Fibroblast of skin of abdomen (primary cell): ENCODE results near the gene IGFBP6.
"Not testable (repeated sequence)": the region's sequence is repeated elsewhere in the genome, so short reads cannot be mapped to it uniquely, and the experiment has no call there.

Experiments
- DNase-seq: peaks from one replicate; pipeline ENCODE4 v3.0.0-alpha.2; 2013

IGFBP6 gene

DNA sequence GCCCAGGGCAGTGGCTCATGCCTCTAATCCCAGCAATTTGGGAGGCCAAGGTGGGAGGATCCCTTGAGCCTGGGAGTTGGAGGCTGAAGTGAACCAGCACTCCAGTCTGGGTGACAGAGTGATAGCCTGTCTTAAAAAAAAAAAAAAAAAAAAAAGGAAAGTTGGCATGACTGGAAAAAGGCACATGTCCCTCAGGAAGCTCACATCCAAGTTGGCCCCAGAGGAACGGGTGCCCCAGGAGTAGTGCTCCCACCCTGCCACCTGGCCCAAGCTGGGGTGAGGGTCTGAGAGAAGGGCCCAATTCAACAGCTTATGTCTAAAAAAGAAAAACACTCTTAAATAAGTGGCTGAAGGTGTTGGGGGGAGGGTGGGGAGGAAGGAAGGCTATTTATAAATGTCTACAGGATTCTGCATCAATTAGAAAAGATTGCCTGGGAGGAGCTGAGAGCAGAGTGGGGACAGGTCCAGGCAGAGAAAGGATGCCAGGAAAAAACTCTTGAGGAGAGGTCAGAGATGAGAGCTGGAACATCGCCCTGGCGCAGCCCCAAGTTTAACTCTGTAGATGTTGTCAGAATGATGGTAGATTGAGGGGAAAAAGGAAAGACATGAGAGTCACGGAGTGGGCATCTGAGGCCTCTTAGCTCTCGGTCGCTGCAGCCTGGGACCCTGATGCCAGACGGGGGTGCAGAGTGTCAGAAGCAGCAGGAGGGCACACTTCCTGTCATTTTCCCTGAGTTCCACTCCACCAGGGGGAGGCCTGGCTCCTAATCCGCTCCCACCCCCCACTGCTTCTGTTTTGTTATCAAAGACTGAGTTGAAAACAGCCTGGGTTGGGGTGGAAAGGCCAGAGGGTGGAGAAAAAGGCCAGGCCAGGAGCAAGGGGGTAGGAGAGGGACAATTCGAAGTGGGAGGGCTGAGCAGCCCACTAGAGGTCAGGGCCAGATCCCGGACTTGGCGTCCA, 25.6 kb upstream of the IGFBP6 start:
- peak; percentile 62 for DNase-seq

DNA sequence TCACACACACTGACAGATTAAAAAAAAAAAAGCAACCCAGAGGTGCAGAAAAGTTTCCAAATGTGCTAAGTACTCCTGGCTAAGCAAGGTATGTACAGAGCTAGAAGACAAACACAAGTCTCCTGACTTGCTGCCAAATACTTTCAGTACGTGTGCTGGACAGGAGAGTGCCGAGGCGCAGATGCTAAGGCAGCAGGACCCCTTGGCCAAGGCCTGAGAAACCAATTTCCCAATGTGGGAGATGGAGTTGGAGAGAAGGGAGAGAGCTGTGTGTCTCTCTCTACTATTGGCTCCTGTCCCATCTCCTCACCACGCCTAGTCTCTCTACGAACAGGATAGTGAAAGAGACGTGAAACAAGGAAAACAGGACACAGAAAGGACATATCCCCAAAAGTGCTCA, 23.6 kb upstream of the IGFBP6 start:
- no peak for DNase-seq

DNA sequence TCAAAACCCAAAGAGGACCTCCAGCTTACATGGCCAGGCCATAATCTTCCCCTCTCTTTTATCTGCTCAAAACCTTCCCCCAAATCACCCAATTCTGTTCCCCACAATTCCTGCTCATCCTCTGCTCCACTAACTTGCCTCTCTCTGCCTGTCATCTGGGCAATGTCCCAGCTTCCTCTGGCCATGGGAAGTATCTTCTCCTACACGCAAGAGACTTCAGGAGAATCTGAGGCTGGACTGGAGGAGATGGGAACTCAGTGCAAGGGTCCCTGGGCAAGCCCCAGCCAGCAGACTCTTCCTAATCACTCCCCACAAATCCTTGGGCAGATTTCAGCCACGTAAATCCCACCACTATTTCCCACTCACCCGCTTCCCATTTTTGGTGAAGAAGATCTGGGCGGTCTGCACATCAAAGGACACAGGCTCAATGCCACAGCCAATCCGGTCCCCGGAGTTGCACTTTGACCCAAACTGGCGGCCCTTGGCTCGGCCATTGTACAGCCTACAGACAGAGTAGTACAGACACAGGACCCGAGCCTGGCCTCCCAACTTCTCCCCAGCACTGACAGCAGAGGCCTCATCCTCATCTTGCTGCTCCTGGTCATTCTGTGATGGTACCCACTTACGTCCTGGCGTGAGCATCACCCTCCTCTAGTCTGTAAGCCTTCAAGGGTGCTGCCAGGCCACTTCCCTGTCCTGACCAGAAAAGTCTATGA, 23.0 kb upstream of the IGFBP6 start:
- no peak for DNase-seq

DNA sequence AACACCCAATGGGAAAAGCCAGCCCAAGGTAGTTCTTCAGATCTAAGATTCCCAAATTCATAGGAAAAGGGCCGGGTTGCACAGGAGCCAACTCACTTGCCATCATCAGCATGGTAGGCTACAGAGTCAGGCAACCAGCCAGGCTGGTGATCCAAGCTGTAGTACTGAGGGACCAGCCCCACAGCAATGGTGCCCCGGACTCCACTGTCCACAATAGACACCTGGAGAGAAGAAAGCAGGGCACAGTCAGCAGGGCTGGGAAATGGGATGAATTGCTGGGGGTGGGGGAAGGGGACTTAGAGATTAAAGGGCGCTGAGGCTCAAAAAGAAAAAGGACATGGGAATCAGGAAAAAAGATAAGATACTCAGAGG, 22.5 kb upstream of the IGFBP6 start:
- no peak for DNase-seq

DNA sequence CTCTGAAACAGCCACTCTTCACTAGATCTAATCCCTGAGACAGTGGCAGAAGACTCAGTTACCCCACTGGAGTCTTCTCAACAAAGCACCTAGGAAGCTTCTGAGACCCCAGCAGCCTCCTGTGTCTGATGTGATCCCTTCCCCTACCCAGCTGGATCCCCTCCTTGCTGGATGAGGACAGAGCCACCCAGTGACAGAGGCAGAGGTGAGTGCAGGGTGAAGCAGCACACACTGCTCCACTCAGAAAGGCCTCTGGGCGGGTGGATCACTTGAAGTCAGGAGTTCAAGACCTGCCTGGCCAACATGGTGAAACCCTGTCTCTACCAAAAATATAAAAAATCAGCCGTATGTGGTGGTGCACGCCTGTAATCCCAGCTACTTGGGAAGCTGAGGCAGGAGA, 21.0 kb upstream of the IGFBP6 start:
- DNase-seq: no peak

DNA sequence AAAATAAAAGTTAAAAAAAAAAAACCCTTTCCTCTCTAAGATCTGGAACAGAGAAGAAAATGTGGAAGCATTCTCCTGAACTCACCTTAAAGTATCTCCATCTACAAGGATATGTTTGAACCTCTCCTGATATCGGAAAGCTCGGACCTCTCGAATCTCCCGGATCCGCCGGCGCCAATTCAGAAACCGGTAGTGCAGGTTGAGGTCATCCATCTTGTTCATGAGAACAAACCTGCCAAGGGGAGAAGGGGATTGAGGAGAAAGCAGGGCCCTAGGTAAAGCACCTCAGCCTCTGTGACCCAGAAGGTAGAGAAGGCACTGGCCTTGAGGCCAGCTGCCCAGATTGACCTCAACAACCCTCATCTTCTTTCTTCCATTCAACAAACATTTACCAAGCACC, 20.4 kb upstream of the IGFBP6 start:
- DNase-seq: no peak

DNA sequence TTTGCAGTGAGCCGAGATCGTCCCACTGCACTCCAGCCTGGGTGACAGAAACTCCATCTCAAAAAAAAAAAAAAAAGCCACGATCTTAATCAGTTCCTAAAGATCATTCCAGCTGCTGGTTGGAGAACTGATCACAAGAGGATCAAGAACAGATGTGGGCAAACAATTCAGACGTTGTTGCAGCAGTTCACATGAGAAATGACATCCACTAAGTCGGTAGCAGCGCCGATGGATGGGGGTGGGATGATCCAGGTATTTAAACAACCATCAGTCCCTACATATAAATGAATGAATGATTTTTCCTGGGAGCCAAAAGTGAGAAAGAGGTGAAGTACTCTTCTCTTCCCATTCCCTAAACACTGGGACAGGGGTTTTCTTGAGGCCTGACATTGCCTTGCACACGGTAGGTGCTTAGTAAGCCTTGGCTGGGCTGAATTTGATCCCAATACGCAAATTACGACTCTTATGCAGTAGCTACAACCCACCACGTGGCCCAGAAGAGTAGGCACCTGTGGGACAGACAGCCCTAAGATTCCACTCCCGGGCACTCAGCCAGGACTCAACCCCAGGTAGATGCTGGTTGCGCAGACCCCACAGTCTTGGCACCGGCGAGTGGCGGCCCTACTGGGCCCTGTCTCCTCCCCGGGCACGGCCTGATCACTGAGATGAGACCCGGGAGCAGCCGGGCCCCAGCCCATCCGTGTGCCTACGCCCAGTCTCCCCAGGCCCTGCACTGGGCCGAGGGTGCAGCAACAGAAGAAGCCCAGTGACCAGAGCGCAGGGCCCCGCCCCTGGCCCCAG, 18.8 kb upstream of the IGFBP6 start:
- DNase-seq: no peak

DNA sequence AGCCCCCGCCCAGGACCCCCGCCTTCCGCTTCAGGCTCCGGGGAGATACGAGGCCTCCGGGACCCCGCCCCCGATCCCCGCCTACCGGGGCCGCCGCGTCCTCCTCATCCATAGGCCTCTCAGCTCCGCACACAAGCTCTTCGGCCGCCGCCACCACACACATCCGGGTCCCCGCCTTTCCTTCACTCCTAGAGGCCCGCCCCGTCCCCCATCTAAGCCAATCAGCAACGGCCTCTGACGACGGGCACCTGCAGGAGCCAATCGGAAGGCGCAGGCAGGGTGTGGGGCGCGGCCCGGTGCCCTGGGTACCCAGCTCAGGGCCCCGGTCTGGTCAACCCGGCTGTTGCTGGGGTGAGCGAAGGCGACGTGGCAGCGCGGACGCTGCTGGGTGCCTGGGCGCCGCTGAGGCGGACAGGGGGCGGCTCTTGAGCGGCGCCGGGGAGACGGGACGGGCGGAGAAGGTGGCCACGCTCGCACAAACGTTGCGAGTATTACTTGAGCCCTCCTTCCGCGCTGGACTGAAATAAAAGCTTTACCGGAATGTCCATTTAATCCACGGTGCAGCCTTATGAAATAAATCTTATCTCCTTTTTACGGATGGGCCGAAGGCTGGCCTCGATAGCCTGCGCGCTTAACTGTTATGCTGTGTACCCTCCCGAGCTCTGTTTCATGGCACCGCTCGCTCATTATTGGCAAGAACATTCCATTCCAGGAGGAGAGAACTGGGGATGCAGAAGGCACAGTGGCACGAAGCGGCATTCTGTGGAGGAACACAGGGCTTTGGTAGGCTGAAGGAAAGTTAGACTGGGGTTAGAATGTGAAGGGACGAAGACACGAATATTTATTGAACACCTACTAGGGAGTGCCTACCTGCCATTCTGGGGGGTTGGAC, 18.0 kb upstream of the IGFBP6 start, which contains the start of gene SPRYD3:
TSS of gene SPRYD3 (minus strand) at position 165 of the 892 bp plus-strand sequence. CDS start at position 108, 57 bp downstream.
- DNase-seq: peak; percentile 97

DNA sequence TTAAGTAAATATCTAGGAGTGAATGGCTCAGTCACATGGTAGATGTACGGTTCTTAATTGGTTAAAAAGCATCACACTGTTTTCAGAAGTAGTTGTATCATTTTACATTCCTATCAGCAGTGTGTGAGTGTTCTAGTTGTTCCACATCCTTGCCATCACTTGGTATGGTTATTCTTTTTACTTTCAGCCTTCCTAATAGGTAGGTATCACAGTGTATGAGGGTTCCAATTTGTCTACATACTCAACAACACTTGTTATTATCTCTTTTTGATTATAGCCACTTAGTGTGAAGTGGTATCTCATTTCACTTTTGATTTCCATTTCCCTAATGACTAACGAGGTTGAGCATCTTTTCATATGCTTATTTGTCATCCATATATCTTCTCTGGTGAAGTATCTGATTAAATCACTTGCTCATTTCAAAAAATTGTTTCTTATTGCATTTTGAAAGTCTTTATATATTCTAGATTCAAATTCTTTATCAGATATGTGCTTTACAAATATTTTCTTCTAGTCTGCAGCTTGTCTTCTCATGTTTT, 14.8 kb upstream of the IGFBP6 start:
- no peak for DNase-seq

DNA sequence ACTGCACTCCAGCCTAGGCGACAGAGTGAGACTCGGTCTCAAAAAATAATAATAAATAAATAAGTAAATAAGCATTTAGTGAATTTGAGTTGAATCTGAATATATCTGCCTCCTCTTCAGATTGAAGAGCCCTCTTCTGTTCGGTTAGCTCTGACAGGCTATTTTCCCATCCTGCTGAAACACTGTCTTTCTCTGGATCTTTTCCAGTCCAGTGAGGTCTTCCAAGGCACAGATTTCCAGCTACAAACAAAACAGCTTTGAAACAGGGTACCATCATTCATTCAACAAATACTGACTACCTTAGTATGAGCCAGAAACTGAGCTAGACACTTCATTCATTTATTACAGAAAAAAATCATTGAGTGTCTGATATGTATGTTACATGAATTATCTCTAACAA, 11.1 kb upstream of the IGFBP6 start:
- no peak for DNase-seq

DNA sequence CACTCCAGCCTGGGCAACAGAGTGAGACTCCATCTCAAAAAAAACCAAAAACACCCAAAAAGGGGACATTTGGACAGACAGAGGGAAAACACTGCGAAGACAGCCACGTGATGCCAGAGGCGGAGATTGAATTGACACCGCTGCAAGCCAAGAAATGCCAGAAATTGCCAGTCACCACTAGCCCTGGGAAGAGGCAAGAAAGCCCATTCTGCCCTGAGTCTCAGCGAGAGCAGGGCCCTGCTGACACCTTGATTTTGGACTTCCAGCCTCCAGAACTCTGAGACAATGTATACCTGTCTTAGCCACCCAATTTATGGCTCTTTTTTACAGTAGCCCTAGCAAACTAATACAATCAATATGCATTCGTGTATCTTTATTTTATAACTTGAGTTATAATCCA, 7.4 kb upstream of the IGFBP6 start:
- no peak for DNase-seq

DNA sequence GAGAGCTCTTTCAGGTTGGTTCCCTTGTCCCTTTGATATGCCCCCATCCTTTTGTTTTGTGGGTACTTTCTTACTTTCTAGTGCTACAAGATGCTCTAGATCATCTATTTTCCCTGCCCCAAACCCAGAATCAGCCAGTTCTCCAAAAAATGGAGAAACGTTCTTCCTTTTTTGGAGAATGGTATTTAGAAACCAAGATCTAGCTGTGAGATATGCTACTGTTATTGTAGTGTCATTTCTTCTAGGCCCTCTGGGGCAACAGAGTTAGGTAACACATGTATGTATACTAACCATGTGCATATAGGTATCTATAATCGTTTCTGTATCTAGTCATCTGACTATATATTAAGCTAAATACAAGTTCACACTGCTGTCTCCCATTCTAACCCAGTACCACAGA, 6.9 kb upstream of the IGFBP6 start:
- no peak for DNase-seq

DNA sequence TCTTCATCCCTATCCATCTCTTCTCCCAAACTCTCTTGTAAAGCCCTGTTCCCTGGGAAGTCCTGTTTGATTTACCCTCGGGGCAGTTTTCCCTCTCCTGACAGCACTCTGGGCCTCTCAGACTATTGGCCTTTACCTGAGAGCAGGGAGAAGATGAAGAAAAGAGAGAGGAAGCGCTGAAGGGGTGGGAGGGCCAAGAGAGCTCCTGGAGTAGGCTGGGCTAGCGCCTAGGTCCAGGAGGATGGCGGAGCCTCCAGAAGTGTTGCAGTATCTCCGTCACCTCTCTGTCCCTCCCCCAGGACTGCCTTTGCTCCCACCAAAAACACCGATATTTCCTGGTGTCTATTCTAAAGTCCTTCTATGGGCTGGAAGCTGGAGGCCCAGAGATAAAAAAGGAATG, 5.7 kb upstream of the IGFBP6 start:
- DNase-seq: no peak

DNA sequence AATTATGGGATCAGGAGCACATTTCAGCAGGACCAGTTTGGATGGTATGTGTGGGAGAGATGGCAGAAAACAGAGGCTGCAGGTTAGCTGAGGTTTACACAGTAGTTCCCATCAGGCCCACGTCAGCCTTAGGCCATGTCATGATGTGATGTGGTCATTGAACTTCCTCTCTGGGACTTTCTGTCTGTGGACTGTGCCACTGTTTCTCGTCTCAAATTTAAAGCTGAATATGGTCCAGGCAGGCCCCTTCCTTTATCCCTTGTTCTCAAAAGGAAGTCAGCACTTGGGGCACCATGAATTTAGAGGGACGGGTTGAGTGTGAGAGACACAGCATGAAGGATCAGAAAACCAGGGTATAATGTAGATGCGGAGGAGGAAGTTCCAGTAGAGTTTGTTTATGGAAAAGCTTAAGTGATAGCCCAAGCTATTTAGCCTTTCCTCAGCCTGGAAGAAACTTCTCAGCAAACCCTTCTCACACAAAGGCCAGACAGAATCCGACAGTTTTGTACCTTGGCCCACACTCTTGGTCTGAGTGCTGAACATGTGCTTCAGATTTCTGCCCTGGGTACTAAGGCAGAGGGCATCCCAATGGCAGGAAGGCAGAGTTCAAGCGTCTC, 3.6 kb upstream of the IGFBP6 start:
- DNase-seq: no peak

DNA sequence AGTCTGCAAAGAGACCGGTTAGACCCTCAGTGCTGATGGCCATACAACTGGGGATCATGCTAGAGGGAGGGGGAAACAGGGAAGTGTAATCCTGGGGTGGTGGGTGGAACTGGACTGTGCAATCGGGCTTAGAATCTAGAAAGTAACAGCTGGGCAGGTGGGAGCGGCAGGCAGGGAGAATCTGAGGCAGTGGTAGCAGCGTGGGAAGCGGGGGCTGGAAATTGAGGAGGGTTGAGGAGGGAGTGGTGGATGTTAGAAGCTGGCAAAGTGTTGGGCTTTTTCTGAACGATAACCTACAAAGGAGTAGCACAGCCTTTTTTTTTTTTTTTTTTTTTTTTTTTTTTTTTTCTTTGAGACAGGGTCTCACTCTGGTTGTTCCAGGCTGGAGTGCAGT, 3.1 kb upstream of the IGFBP6 start:
- no peak for DNase-seq

DNA sequence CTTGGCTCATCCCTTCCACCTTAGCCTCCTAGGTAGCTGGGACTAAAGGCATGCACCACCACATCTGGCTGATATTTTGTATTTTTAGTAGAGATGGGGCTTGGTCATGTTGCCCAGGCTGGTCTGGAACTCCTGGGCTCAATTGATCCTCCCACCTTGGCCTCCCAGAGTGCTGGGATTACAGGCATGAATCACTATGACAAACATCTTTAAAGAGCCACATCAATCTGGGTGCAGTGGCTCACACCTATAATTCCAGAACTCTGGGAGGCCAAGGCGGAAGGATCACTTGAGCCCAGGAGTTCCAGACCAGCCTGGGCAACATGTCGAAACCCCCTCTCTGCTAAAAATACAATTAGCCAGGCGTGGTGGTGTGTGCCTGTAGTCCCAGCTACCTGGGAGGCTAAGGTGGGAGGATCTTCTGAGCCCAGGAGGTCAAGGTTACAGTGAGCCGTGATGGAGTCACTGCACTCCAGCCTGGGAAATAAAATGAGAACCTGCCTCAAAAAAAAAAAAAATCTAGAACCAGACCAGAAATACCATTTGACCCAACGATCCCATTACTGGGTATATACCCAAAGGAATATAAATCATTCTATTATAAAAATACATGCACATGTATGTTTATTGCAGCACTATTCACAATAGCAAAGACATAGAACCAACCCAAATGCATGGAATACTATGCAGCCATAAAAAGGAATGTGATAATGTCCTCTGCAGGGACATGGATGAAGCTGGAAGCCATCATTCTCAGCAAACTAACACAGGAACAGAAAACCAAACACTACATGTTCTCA, 2.5 kb upstream of the IGFBP6 start:
- not testable (repeated sequence) for DNase-seq

DNA sequence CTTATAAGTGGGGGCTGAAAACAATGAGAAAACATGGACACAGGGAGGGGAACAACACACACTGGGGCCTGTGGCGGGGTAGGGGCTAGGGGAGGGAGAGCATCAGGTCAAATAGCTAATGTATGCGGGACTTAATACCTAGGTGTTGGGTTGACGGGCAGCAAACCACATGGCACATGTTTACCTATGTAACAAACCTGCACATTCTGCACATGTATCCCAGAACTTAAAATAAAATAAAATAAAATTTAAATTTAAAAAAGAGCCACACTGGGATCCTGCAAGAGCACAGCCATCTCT, 1.9 kb upstream of the IGFBP6 start:
- not testable (repeated sequence) for DNase-seq

DNA sequence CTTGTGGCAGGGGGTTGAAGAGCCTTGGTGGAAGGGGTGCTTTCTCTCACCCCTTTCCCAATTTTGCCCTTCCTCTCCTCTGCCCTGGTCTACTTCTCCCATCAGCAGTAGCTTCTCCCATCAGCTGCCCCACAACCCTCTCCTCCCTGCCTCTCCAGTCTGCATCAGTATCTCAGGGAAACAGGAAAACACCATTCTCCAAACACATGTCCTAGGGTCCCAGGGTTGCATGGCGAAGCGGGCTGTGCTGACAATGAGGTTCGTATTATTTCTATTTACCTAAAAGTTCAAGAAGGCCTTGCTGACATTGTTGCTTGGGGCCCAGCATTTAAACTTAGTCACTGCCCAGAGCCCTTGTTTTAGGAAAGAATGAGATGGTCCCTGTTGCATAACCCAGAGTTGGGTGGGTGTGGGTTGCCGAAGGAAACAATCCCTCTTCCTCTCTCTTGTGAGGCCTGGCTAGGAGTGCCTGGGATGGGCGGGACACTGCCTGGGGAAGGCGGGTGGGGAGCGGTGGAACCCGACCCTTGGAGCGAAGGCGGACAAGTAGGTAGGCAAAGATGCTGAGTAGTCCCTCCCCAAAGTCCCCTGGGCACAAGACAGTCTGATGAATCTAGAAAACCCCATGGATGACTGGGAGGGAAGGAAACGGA, 1.3 kb upstream of the IGFBP6 start:
- peak; percentile 83 for DNase-seq

DNA sequence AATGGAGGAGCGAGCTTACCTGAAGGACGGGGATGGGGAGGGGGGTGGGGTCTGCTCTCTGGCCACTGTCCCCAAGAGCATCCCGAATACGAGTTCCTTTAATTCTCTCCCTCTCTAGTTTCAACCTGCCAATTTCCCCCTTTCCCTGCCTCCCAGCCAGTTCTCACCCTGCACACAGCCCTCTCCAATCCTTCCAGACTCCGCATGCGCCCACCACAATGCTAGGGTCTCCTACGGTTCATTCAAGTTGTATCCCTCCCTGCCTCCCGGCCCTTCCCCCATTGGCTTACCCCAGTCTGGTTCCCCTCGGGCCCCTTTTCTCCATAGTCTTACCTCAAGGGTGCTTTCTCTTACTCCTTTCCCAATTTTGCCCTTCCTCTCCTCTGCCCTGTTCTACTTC, 708 bp upstream of the IGFBP6 start:
- DNase-seq: no peak

DNA sequence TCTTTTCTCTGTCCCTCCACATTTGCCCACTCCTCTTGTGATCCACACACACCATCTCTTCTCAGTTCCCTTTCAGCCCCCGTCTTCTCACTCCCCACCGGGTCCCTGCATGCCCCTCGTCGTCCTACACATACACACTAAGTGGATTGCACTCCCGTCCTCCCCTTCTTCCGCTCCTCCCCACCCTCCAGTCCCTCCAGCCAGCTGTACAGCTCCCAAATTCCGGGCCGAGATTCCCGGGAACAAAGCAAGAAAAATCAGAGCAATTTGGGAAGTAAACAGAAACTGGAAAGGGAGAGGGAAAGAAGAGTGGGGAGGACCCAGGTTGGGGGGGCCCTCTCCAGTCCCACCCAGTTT, 282 bp upstream of the IGFBP6 start:
- peak; percentile 26 for DNase-seq
